Measurements from ENCODE around the gene RTN4R.

- TF ChIP-seq CTCF (IDR thresholded peaks at IDR 0.05) (no peak), RFX5 (IDR thresholded peaks at IDR 0.05; ENCODE audit: low read length) (no peak), POLR2AphosphoS5 (IDR thresholded peaks at IDR 0.05; ENCODE audit: low read depth, low read length) (no peak), FOXJ3 (CRISPR knock-in tag; IDR thresholded peaks at IDR 0.05) (no peak), MAX (IDR thresholded peaks at IDR 0.05; ENCODE audit: low read depth) (no peak), ELF1 (IDR thresholded peaks at IDR 0.05) (no peak), EP300 (IDR thresholded peaks at IDR 0.05; ENCODE audit: borderline replicate concordance in 1 of 2, low read depth in 1 of 2, low read length in 1 of 2) (no peak), NRF1 (IDR thresholded peaks at IDR 0.05; ENCODE audit: low read depth, low read length) (no peak), SIN3A (IDR thresholded peaks at IDR 0.05; ENCODE audit: borderline replicate concordance, low read depth, low read length) (no peak), EZH2phosphoT487 (IDR thresholded peaks at IDR 0.05; ENCODE audit: borderline replicate concordance, low read depth) (no peak), MXI1 (IDR thresholded peaks at IDR 0.05; ENCODE audit: low read depth, low read length) (no peak)
Observed at GRCh38 chr22:20197407-20198030, 70.6 kb downstream of the RTN4R start.
